Osteocyte (in vitro differentiated cells): ENCODE results near the gene RGS8. TPM values are rescaled to one million over a fixed set of nuclear protein-coding genes. Genes with fewer than 3 reads are reported as not detected.

Experiments used
- DNase-seq: peaks from one replicate; pipeline ENCODE4 v3.0.0; 2021; ENCODE audit warnings: mixed read lengths; ENCODE audit not compliant: unreplicated experiment; ENCODE audit errors: extremely low spot score
- H3K27ac Mint-ChIP-seq: one replicate; pipeline ENCODE4 v1.8.0; 2021; ENCODE audit warnings: mild to moderate bottlenecking, mixed read lengths; ENCODE audit not compliant: unreplicated experiment
- H3K27me3 Mint-ChIP-seq: one replicate; pipeline ENCODE4 v1.8.0; 2021; ENCODE audit warnings: mixed read lengths; ENCODE audit not compliant: unreplicated experiment
- H3K36me3 Mint-ChIP-seq: one replicate; pipeline ENCODE4 v1.8.0; 2021; ENCODE audit warnings: mixed read lengths; ENCODE audit not compliant: unreplicated experiment
- H3K4me1 Mint-ChIP-seq: one replicate; pipeline ENCODE4 v1.8.0; 2021; ENCODE audit warnings: mixed read lengths; ENCODE audit not compliant: unreplicated experiment
- H3K4me3 Mint-ChIP-seq: one replicate; pipeline ENCODE4 v1.8.0; 2021; ENCODE audit warnings: mild to moderate bottlenecking, moderate library complexity, mixed read lengths; ENCODE audit not compliant: unreplicated experiment
- H3K9me3 Mint-ChIP-seq: one replicate; pipeline ENCODE4 v1.8.0; 2021; ENCODE audit warnings: mixed read lengths; ENCODE audit not compliant: unreplicated experiment
- total RNA-seq: library from RNA; stranded (reverse); gene quantifications from 2 replicates; pipeline ENCODE4 v1.2.1, GENCODE V29; 2021
- TF ChIP-seq, protein P1 (sequence below): fragments of 200-600 bp; sonication (generic); IDR thresholded peaks from 2 replicates; pipeline ENCODE4 v1.5.0; 2021; ENCODE audit warnings: antibody characterized with exemption, mild to moderate bottlenecking, moderate library complexity

Gene RGS8
- total RNA-seq, 1 donor from 2014 or later: not detected

- Mint-ChIP-seq H3K4me1 (no peaks in the 10 kb centered on the region), H3K27ac (no peak overlapping the region), H3K4me3 (no peak overlapping the region), H3K27me3 (peaks cover 18% of the 10 kb centered on the region), H3K36me3 (no peaks in the 10 kb centered on the region), H3K9me3 (no peaks in the 10 kb centered on the region)
- TF ChIP-seq, protein P1, sequence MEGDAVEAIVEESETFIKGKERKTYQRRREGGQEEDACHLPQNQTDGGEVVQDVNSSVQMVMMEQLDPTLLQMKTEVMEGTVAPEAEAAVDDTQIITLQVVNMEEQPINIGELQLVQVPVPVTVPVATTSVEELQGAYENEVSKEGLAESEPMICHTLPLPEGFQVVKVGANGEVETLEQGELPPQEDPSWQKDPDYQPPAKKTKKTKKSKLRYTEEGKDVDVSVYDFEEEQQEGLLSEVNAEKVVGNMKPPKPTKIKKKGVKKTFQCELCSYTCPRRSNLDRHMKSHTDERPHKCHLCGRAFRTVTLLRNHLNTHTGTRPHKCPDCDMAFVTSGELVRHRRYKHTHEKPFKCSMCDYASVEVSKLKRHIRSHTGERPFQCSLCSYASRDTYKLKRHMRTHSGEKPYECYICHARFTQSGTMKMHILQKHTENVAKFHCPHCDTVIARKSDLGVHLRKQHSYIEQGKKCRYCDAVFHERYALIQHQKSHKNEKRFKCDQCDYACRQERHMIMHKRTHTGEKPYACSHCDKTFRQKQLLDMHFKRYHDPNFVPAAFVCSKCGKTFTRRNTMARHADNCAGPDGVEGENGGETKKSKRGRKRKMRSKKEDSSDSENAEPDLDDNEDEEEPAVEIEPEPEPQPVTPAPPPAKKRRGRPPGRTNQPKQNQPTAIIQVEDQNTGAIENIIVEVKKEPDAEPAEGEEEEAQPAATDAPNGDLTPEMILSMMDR: no peak
- DNase-seq: no peak
These were observed 33.9 kb upstream of the RGS8 start for GRCh38 chr1:182718311-182718710.

DNA sequence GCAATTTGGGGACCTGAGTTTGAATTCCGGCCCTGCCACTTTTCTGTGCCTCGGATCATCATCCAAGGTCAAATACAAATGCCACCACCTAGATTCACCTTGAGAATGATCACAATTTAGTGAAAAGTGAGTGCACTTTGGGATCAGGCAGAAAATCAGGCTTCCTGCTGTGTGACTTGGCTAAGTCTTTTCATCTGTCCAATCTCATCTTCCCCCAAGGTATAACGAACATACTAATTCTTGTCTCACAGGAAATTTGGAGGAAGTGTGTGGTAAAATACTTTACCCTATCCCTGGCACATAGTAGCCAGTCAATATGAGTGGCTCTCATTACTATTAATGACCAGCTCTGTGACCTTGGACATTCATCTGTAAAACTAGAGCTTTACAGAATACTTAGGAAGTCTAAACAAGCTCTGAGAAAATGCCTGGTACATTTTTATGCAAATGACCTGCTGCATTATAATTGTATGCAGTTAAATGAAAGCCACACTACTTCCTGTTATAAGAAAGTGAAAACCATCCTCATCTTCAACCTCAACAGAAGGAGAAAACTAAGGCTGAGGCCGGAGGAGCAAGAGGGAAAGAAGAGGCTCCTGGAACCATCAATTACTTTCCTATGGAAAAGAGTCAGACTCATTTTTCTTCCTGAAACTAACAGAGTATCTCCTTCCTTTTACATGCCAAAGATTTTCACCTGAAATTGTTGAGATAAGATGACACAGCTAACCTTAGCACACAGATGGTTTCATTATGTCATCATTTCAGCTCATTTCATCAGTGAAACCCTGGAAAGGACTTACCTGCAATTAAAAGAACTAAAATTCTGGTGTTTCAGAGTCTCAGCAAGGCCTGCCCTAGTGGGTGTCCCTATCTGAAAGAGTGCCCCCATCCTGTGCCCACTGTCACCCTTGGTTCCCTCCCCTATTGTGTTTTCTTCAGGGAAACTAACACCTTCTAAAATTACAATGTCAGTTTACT lies 32.6 kb upstream of the RGS8 start:
- no peaks in the 10 kb centered on the region for H3K9me3 Mint-ChIP-seq
- TF ChIP-seq, protein P1: no peak
- no peaks in the 10 kb centered on the region for H3K4me1 Mint-ChIP-seq
- H3K4me3 Mint-ChIP-seq: no peak overlapping the region
- H3K36me3 Mint-ChIP-seq: no peaks in the 10 kb centered on the region
- peaks cover 21% of the 10 kb centered on the region for H3K27me3 Mint-ChIP-seq
- H3K27ac Mint-ChIP-seq: no peak overlapping the region
- no peak for DNase-seq

DNA sequence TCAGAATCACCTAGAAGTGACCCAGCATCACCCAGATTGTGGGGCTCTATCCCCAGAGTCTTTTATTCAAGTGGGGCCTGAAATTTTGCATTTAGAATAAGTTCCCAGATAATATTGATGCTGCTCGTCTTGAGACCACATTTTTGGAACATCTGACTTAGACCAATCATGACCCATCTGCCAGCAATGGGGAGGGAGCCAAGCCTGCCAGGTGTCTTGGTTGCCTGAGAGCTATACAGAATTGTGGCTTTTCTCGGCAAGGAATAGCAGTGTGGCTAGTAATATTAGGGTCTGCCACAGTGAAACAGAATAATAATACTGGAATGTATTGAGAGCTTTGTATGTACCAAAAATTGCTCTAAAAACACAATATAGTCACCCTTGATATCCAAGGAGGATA lies 31.1 kb upstream of the RGS8 start:
- no peaks in the 10 kb centered on the region for H3K36me3 Mint-ChIP-seq
- H3K27ac Mint-ChIP-seq: no peak overlapping the region
- no peak overlapping the region for H3K4me3 Mint-ChIP-seq
- peaks cover 21% of the 10 kb centered on the region for H3K27me3 Mint-ChIP-seq
- no peak for DNase-seq
- no peaks in the 10 kb centered on the region for H3K4me1 Mint-ChIP-seq
- TF ChIP-seq, protein P1: no peak
- H3K9me3 Mint-ChIP-seq: no peaks in the 10 kb centered on the region

DNA sequence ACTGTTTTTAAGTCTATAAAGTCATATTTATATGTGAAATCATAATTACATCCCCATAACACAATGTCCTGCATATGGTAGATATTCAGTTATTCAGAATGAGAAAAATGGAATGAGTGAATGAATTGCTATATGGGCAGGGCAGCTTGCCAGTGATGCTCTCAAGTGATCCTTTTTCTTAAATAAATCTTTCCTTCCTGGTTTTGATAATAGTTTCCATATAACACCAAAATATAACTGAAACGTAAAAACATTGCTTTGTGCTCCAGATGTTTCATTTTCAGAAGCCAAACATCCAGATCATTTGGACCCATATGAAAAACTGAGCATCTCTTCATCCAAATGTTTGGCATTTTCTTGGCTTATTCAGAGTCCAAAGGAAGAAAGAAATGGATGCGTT lies 30.2 kb upstream of the RGS8 start:
- H3K4me3 Mint-ChIP-seq: no peak overlapping the region

GRCh38 chr1:182713939-182714338 lies 29.6 kb upstream of the RGS8 start:
- H3K36me3 Mint-ChIP-seq: no peaks in the 10 kb centered on the region
- H3K27ac Mint-ChIP-seq: no peak overlapping the region
- no peaks in the 10 kb centered on the region for H3K9me3 Mint-ChIP-seq
- H3K4me1 Mint-ChIP-seq: no peaks in the 10 kb centered on the region
- no peak for DNase-seq
- TF ChIP-seq, protein P1: no peak
- H3K4me3 Mint-ChIP-seq: no peak overlapping the region
- peaks cover 17% of the 10 kb centered on the region for H3K27me3 Mint-ChIP-seq

More for the DNA sequence above, 30.2 kb upstream of the RGS8 start:
- Mint-ChIP-seq H3K27me3 (peaks cover 19% of the 10 kb centered on the region), H3K9me3 (no peaks in the 10 kb centered on the region), H3K27ac (no peak overlapping the region), H3K36me3 (no peaks in the 10 kb centered on the region), H3K4me1 (no peaks in the 10 kb centered on the region)
- no peak for DNase-seq
- TF ChIP-seq, protein P1: no peak
